Colonic mucosa (tissue), 4 donors: Measurements from ENCODE around the gene ATP23. TPM values are rescaled to one million over a fixed set of nuclear protein-coding genes. Genes with fewer than 3 reads are reported as not detected.

Experiments
- DNase-seq: peaks from one replicate; pipeline ENCODE4 v3.0.0-alpha.2; 2020
- H3K27ac ChIP-seq: fragments of 200-600 bp; one replicate; pipeline ENCODE4 v1.8.0; 2021
- H3K27me3 ChIP-seq: fragments of 200-600 bp; one replicate; pipeline ENCODE4 v1.8.0; 2021
- H3K36me3 ChIP-seq: fragments of 200-600 bp; one replicate; pipeline ENCODE4 v1.8.0; 2021
- H3K4me1 ChIP-seq: fragments of 200-600 bp; one replicate; pipeline ENCODE4 v1.8.0; 2021; ENCODE audit warnings: mild to moderate bottlenecking
- H3K4me3 ChIP-seq: fragments of 200-600 bp; one replicate; pipeline ENCODE4 v1.8.0; 2021
- H3K9ac ChIP-seq, 2 donors: one replicate each; pipeline ENCODE4 v1.7.0; 2013; ENCODE audit warnings: control low read depth in 2 of 2, low read depth in 2 of 2, low read length in 2 of 2
- H3K9me3 ChIP-seq: fragments of 200-600 bp; one replicate; pipeline ENCODE4 v1.8.0; 2021
- CTCF ChIP-seq: fragments of 200-600 bp; IDR thresholded peaks from one replicate; pipeline ENCODE4 v1.8.0; 2022; ENCODE audit warnings: antibody characterized with exemption, mild to moderate bottlenecking
- intact Hi-C: fragments of 100-400 bp; cut with DNase I; formaldehyde crosslinking; loops from one replicate; pipeline ENCODE4 v1.14.1; 2022
- total RNA-seq, 2 donors: library from RNA; stranded (reverse); fragmentation: NEBNext Ultra II Directional in 1 of 2; extraction: Animal tissue kit (Norgen Biotek cat#: 25700) in 1 of 2; gene quantifications; one replicate each; pipeline ENCODE4 v1.2.1, GENCODE V29; 2021
- donor health status: healthy.
- donor health status: DM: no; HTN: no; CAD: no.
- donor health status: DM: no; HTN: no; CAD: no.

ATP23 gene
- total RNA-seq, 2 donors from 2014 or later: 13.1 to 14.9 TPM

GRCh38 chr12:58008634-58009033 is 67.3 kb downstream of the ATP23 start:
- no peak overlapping the region for H3K9ac ChIP-seq
- no peaks in the 10 kb centered on the region for H3K27me3 ChIP-seq
- no peaks in the 10 kb centered on the region for H3K36me3 ChIP-seq
- no peaks in the 10 kb centered on the region for H3K4me1 ChIP-seq
- no peaks in the 10 kb centered on the region for H3K9me3 ChIP-seq
- H3K27ac ChIP-seq: no peak overlapping the region
- intact Hi-C loops: no loop called here
- DNase-seq: no peak
- H3K4me3 ChIP-seq: no peak overlapping the region
- no peak for TF ChIP-seq CTCF

Other genes with a start within 250 kb of the ATP23 start
- gene OS9, start 247.4 kb upstream of the ATP23 start, total RNA-seq: 100 to 1,000 TPM; 219 to 284 TPM
- gene AGAP2, start 202.8 kb upstream of the ATP23 start, total RNA-seq: 1 to 10 TPM in 1 of 2 donors, under 1 TPM in 1; 0.86 to 1.0 TPM
- gene TSPAN31, start 196.5 kb upstream of the ATP23 start, total RNA-seq: 10 to 100 TPM; 19.3 to 32.3 TPM
- 100 to 1,000 TPM in 1 of 2 donors, 10 to 100 TPM in 1; 45.7 to 121 TPM for gene CDK4, start 189.3 kb upstream of the ATP23 start, total RNA-seq
- gene MARCHF9, start 186.5 kb upstream of the ATP23 start, total RNA-seq: 10 to 100 TPM; 10.6 to 14.3 TPM
- gene CYP27B1, start 174.5 kb upstream of the ATP23 start, total RNA-seq: 1 to 10 TPM in 1 of 2 donors, under 1 TPM in 1; 0.80 to 1.6 TPM
- gene METTL1, start 169.5 kb upstream of the ATP23 start, total RNA-seq: 10 to 100 TPM in 1 of 2 donors, 1 to 10 TPM in 1; 7.1 to 18.9 TPM
- gene EEF1AKMT3, start 169.0 kb upstream of the ATP23 start, total RNA-seq: 1 to 10 TPM; 3.4 to 4.8 TPM
- 10 to 100 TPM; 35.6 to 68.9 TPM for gene TSFM, start 158.8 kb upstream of the ATP23 start, total RNA-seq
- gene AVIL, start 122.8 kb upstream of the ATP23 start, total RNA-seq: 1 to 10 TPM; 5.1 to 8.1 TPM
- gene CTDSP2, start 94.8 kb upstream of the ATP23 start, total RNA-seq: 100 to 1,000 TPM; 131 to 200 TPM